Activated CD4-positive, alpha-beta T cell treated with anti-CD3 and anti-CD28 coated beads for 48 hours (primary cell): ENCODE results near the gene TBX3.

Experiments used
- DNase-seq: peaks from one replicate; pipeline ENCODE4 v3.0.0-alpha.2; 2020

Gene TBX3

GRCh38 chr12:114681116-114681871, 2.7 kb downstream of the TBX3 start:
- DNase-seq: no peak

- DNase-seq: no peak
Measured at GRCh38 chr12:114680604-114681069, 3.3 kb downstream of the TBX3 start.

DNA sequence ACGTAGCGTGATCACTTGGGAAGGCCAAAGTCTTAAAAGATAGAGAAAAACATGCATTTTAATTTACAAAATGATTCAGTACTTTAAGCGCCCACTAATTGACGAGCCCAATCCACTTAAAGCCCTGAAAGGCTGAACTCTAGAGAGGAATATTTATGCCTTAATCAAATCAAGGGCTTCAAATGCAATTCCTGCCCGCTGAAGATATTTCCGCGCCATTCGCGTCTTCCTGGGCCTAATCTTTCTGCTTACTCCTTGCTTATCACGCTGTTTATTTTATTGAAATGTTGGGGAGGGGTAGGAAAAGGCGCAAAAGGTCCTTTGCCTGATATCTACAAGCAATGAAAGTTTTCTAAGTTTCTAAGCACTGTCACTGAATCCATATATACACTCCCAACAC, 4.0 kb downstream of the TBX3 start:
- no peak for DNase-seq

DNA sequence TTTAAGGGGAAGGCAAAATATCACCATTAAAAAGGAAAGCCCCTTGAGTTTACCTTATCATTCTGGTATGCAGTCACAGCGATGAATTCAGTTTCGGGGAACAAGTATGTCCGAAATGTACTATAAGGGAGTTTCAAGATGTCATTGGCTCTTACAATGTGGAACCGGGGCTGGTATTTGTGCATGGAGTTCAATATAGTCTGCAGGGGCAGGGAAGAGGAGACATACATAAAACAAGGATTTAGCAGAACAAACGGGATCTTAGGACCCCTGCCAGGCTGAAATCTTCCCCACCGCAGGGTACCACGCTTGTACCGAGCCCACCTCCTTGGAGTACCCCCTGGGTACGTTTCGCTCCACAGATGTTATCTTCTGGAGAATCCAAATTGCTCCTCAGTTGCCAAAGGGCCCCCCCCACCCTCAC, 4.5 kb downstream of the TBX3 start:
- DNase-seq: no peak

GRCh38 chr12:114678718-114679117, 5.3 kb downstream of the TBX3 start:
- no peak for DNase-seq

DNA sequence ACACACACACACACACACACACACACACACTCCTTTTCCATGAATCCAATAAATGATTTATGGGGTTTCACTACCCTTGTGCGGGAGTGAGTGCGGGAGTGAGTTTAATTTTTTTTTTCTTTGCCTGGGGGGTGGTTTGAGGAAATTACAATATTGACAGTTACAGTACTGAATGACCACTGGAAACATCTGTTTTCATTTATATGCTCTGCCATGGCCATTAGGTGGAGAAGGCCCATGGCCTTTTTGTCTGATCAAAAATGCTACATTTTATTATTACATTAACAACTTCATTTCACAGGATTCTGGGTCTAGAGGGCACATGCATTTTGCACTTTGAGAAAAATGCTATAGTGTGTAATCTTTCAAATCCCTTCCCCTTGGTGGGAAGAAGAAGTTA, 5.9 kb downstream of the TBX3 start:
- DNase-seq: no peak

DNA sequence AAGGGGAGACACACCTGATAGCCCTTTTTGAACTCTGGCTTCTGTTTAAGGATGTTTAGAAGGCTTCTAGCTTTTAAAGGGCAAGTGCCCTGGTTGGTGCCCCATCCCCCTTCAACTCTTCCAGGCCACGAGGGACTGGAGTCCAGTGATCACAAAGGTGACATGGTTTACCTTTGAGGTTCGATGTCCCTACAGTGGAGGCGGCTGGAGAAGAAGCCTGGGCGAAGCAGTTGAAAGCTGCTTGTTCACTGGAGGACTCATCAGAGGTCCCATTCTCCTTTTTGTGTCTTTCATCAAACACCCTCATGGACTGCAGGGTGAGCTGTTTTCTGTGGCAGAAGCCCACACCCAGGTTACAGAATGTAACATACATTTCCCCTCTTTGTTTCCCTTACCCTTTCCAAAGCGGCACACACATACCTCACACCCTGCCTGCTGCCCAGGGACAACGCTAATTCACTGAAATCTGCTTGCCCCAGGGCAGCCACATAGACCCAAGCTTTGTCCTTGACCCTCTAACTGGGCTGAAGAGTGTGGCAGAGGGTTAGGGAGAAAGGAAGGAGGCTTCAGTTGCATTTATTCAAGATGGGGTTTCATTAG, 7.7 kb downstream of the TBX3 start:
- no peak for DNase-seq

GRCh38 chr12:114674251-114675047, 9.5 kb downstream of the TBX3 start:
- no peak for DNase-seq

- DNase-seq: no peak
Measured at GRCh38 chr12:114673901-114674250, 10.1 kb downstream of the TBX3 start.

- no peak for DNase-seq
Measured at GRCh38 chr12:114673169-114673833, 10.7 kb downstream of the TBX3 start.

DNA sequence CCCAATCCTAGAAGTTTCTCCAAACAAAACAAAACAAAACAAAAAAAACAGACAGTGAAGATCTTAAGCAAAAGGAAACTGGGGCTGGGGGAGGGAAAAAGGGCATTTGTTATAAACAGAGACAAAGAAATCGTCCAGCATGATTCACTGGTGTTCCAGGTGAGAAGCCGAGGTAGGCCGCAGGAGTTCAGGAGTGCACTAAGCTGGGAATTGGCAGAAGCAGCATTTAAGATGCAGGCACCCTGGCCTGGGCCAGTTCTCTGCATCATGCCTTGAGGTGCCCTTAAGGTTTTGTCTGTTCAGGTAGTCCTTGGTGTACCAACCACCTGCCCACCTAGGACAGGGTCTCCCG, 11.2 kb downstream of the TBX3 start:
- DNase-seq: no peak

DNA sequence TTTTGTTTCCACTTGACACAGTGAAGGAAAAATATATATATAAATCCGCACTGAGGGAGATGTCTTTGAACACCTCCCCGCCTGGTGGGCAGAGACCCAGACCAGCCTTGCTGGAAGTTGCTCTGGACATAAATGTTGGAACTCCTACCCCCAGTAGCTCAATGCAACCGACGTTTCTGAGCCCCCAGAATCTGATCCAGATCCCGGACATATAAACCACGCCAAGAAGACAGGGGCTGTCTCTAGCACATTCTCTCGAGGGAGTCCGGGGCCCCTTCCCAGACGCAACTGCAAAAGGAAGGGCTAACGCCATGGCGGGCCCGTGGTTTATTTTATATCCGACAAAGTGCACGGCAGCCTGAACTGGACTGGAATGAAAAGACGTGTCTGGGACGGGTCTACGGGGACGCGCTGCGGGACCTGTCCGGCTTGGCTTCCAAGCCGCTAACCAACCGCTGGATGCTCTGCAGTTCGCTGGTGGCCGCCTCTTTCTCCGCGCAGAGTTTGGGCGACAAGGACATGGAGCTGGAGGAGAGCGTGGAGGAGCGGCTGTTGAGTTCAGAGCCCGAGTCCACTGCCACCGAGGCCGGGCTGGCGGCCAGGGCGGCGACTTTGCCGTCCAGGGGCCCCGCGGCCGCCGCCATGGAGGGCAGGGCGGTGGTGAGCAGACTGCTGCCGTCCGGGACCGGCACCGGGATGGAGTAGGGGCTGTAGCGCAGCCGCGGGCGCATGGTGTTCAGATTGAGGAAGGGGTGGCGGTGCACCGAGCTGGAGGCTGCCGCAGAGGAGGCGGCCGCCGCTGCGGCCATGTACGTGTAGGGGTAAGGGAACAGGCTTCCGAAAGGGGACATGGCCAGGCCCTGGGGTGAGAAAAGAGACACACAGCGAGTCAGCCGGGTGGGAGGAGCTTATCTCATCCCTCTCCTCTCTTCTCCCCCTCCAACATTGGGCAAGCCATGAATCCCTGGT, 12.2 kb downstream of the TBX3 start:
- no peak for DNase-seq

GRCh38 chr12:114671066-114671442, 12.9 kb downstream of the TBX3 start:
- no peak for DNase-seq

DNA sequence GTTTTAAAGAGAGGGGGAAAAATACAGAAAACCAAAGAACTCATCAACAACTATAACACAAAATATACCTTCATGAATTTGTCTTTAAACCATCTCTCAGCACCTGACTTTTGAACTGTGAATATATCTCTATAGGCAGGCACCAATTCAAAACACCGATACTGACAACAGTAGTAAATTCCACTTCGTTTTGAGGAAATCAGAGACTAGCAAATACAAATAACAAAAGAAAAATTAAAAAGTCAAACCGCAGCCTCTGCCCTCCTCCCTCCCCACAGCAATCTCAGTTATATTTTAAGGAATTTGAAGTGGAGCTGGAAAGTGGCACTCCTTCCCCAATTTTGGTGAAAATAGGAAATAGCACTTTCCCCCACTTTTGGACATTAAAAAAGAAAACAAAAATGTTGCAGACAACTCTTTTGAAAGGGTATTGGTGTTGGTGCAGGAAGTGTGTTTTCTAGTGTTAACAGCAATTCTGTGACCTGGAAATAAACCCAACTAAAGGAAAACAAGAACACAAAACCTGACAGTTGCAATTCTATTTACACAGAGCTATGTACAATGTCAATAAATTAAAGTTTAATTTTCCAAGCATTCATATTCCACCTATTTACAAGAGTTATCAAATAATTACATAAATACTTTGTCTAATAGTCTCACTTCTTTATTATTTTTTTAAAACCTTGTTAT, 13.5 kb downstream of the TBX3 start:
- DNase-seq: no peak

DNA sequence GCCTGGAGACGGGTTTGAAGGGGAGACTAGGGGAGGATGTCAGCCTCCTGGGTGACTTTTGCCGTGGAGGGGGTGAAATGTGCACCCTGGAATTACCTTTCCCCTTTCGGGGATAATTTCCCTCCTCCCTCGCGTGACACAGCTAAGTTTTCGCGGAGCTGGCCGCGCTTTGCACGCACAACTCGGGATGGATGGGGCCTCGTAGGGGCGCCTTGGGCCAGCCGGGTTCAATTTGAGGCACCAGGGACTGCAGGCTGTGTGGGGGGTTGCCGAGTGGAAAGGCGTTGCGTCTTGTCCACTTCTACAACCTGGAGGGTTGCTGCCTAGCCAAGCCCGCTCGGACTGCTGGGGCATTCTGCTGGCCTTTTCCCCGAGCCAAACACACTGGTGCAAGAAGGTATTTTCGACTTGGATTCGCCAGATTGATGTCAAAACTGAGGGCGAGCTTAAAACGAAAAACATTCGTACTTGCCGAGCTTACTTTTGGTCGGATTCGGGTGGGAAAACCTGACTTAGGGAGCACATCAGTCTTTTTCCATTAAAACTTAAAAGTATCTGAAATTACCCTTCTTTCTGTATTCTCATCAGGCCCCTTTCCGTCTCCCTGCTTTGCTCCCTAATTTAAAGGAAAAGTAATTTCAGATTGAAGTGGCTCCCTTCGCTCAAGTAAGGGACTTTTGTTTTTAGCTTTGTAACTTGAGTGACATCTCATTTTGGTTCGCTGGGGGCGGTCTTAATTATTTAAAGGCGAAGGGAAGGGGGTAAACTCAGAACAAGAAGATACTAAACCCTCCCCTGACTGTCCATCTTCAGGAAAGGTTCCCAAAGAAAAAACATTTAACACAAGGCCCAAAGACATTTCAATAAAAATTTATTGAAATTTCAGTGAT, 14.3 kb downstream of the TBX3 start:
- DNase-seq: no peak

GRCh38 chr12:114668886-114669288, 15.1 kb downstream of the TBX3 start:
- DNase-seq: no peak

DNA sequence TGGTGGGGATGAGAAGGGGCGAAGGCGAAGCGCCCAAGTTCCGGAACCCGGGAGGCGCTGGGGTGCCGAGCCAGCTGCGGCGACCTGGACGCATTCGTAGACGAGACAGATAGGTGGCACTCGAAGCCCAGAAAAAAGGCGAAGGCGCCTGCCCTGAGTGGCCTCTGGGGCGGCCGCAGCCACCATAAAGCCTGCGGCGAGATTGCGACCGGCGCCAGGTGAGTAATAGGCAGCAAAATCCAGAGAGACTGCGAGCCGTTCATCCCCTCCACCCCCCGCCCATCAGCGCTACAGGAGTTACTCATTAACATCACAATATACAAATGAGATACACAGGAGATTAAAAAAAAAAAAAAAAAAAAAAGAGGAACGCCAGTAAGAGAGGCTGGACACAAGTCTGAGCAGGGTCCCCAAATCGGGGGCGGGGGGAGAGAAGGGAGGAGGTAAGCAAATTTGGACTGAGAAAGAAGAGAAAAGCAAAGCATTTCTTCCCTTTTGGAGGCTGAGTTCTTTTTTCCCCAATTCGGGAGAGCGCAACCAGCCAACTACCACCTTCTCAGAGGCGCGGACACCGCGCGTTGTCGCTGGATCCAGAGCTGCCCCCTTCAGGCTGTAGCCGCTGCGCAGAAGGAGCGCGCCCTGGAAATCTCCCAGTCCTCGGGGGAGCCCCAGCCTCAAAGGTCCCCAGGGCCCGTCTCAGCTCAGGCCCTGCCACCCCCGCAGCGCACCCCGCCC, 15.7 kb downstream of the TBX3 start:
- DNase-seq: peak; percentile 60

GRCh38 chr12:114667669-114668150, 16.3 kb downstream of the TBX3 start:
- DNase-seq: no peak
